T-helper 2 cell treated with Interferon-gamma antibody and Interleukin-4, amounts not matched to agents 5 μg/mL and 100 μg/mL, for 36 hours (primary cell): ENCODE results near the gene CCDC91.
"Not testable (repeated sequence)": the region's sequence is repeated elsewhere in the genome, so short reads cannot be mapped to it uniquely, and the experiment has no call there.

Experiments
- DNase-seq: peaks from one replicate; pipeline ENCODE4 v3.0.0; 2021; ENCODE audit warnings: low spot score
- H3K27ac Mint-ChIP-seq: one replicate; pipeline ENCODE4 v1.8.0; 2021; ENCODE audit warnings: mild to moderate bottlenecking, mixed read lengths
- H3K27me3 Mint-ChIP-seq: one replicate; pipeline ENCODE4 v1.8.0; 2021; ENCODE audit warnings: low read depth, mixed read lengths
- H3K36me3 Mint-ChIP-seq: one replicate; pipeline ENCODE4 v1.8.0; 2021; ENCODE audit warnings: low read depth, mixed read lengths
- H3K4me1 Mint-ChIP-seq: one replicate; pipeline ENCODE4 v1.8.0; 2021; ENCODE audit warnings: low read depth, mixed read lengths
- H3K4me3 Mint-ChIP-seq: one replicate; pipeline ENCODE4 v1.8.0; 2022; ENCODE audit warnings: mild to moderate bottlenecking, moderate library complexity, mixed read lengths
- H3K9me3 Mint-ChIP-seq: one replicate; pipeline ENCODE4 v1.8.0; 2021; ENCODE audit warnings: mixed read lengths

Gene CCDC91

GRCh38 chr12:28306535-28306934 is 116.3 kb downstream of the CCDC91 start:
- Mint-ChIP-seq H3K27ac (no peak overlapping the region), H3K4me1 (no peaks in the 10 kb centered on the region), H3K27me3 (no peaks in the 10 kb centered on the region), H3K9me3 (no peaks in the 10 kb centered on the region), H3K36me3 (peaks cover 6% of the 10 kb centered on the region), H3K4me3 (no peak overlapping the region)
- DNase-seq = no peak

GRCh38 chr12:28308891-28309290 is 118.6 kb downstream of the CCDC91 start:
- Mint-ChIP-seq H3K9me3 (no peaks in the 10 kb centered on the region), H3K4me3 (no peak overlapping the region), H3K27me3 (no peaks in the 10 kb centered on the region), H3K4me1 (no peaks in the 10 kb centered on the region), H3K36me3 (peaks cover 6% of the 10 kb centered on the region), H3K27ac (no peak overlapping the region)
- no peak for DNase-seq

- no peaks in the 10 kb centered on the region for H3K27me3 Mint-ChIP-seq
- H3K36me3 Mint-ChIP-seq = peaks cover 5% of the 10 kb centered on the region
- no peaks in the 10 kb centered on the region for H3K4me1 Mint-ChIP-seq
- H3K9me3 Mint-ChIP-seq = peaks cover 14% of the 10 kb centered on the region
- DNase-seq = no peak
- no peak overlapping the region for H3K4me3 Mint-ChIP-seq
- H3K27ac Mint-ChIP-seq = no peak overlapping the region
Measured at GRCh38 chr12:28313631-28314030, 123.4 kb downstream of the CCDC91 start.

- H3K27me3 Mint-ChIP-seq = no peaks in the 10 kb centered on the region
- no peak for DNase-seq
- H3K9me3 Mint-ChIP-seq = peaks cover 14% of the 10 kb centered on the region
- H3K27ac Mint-ChIP-seq = no peak overlapping the region
- H3K36me3 Mint-ChIP-seq = peaks cover 1% of the 10 kb centered on the region
- no peak overlapping the region for H3K4me3 Mint-ChIP-seq
- H3K4me1 Mint-ChIP-seq = peaks cover 2% of the 10 kb centered on the region
Measured at GRCh38 chr12:28316049-28316448, 125.8 kb downstream of the CCDC91 start.

- DNase-seq = no peak
- Mint-ChIP-seq H3K36me3 (peaks cover 3% of the 10 kb centered on the region), H3K4me3 (no peak overlapping the region), H3K4me1 (peaks cover 2% of the 10 kb centered on the region), H3K27me3 (no peaks in the 10 kb centered on the region), H3K27ac (no peak overlapping the region), H3K9me3 (peaks cover 14% of the 10 kb centered on the region)
Measured at GRCh38 chr12:28318273-28318672, 128.0 kb downstream of the CCDC91 start.

- no peak overlapping the region for H3K4me3 Mint-ChIP-seq
- peaks cover 14% of the 10 kb centered on the region for H3K9me3 Mint-ChIP-seq
- no peak for DNase-seq
Measured at GRCh38 chr12:28320353-28320752, 130.1 kb downstream of the CCDC91 start.

GRCh38 chr12:28327722-28328121 is 137.5 kb downstream of the CCDC91 start:
- Mint-ChIP-seq H3K36me3 (peaks cover 2% of the 10 kb centered on the region), H3K27ac (no peak overlapping the region)
- DNase-seq = no peak

More at GRCh38 chr12:28320353-28320752, 130.1 kb downstream of the CCDC91 start:
- H3K4me1 Mint-ChIP-seq = peaks cover 2% of the 10 kb centered on the region
- H3K36me3 Mint-ChIP-seq = peaks cover 3% of the 10 kb centered on the region
- H3K27ac Mint-ChIP-seq = no peak overlapping the region
- H3K27me3 Mint-ChIP-seq = no peaks in the 10 kb centered on the region

GRCh38 chr12:28328967-28329366 is 138.7 kb downstream of the CCDC91 start:
- DNase-seq = no peak
- peaks cover 2% of the 10 kb centered on the region for H3K36me3 Mint-ChIP-seq
- no peak overlapping the region for H3K27ac Mint-ChIP-seq
- no peaks in the 10 kb centered on the region for H3K9me3 Mint-ChIP-seq
- no peak overlapping the region for H3K4me3 Mint-ChIP-seq
- H3K27me3 Mint-ChIP-seq = no peaks in the 10 kb centered on the region
- no peaks in the 10 kb centered on the region for H3K4me1 Mint-ChIP-seq

More at GRCh38 chr12:28327722-28328121, 137.5 kb downstream of the CCDC91 start:
- Mint-ChIP-seq H3K4me1 (no peaks in the 10 kb centered on the region), H3K27me3 (no peaks in the 10 kb centered on the region), H3K4me3 (no peak overlapping the region), H3K9me3 (no peaks in the 10 kb centered on the region)

GRCh38 chr12:28329727-28330126 is 139.5 kb downstream of the CCDC91 start:
- not testable (repeated sequence) for H3K36me3 Mint-ChIP-seq

GRCh38 chr12:28330232-28330631 is 140.0 kb downstream of the CCDC91 start:
- not testable (repeated sequence) for H3K4me1 Mint-ChIP-seq, H3K36me3 Mint-ChIP-seq

More at GRCh38 chr12:28329727-28330126, 139.5 kb downstream of the CCDC91 start:
- not testable (repeated sequence) for H3K27me3 Mint-ChIP-seq, H3K4me3 Mint-ChIP-seq, H3K4me1 Mint-ChIP-seq, H3K9me3 Mint-ChIP-seq, DNase-seq, H3K27ac Mint-ChIP-seq

GRCh38 chr12:28331130-28331529 is 140.9 kb downstream of the CCDC91 start:
- H3K36me3 Mint-ChIP-seq = peaks cover 2% of the 10 kb centered on the region
- no peak overlapping the region for H3K4me3 Mint-ChIP-seq
- no peaks in the 10 kb centered on the region for H3K9me3 Mint-ChIP-seq
- no peaks in the 10 kb centered on the region for H3K27me3 Mint-ChIP-seq
- no peaks in the 10 kb centered on the region for H3K4me1 Mint-ChIP-seq
- DNase-seq = no peak
- H3K27ac Mint-ChIP-seq = no peak overlapping the region

More at GRCh38 chr12:28330232-28330631, 140.0 kb downstream of the CCDC91 start:
- H3K27me3 Mint-ChIP-seq, H3K27ac Mint-ChIP-seq, H3K4me3 Mint-ChIP-seq, DNase-seq, H3K9me3 Mint-ChIP-seq: not testable (repeated sequence)

GRCh38 chr12:28340261-28341045 is 150.2 kb downstream of the CCDC91 start:
- Mint-ChIP-seq H3K4me3 (no peak overlapping the region), H3K4me1 (no peaks in the 10 kb centered on the region), H3K9me3 (no peaks in the 10 kb centered on the region), H3K27me3 (no peaks in the 10 kb centered on the region), H3K36me3 (no peaks in the 10 kb centered on the region), H3K27ac (no peak overlapping the region)
- DNase-seq = no peak

- H3K4me1 Mint-ChIP-seq = no peaks in the 10 kb centered on the region
- DNase-seq = no peak
- H3K27ac Mint-ChIP-seq = no peak overlapping the region
- no peaks in the 10 kb centered on the region for H3K9me3 Mint-ChIP-seq
- H3K27me3 Mint-ChIP-seq = no peaks in the 10 kb centered on the region
- H3K36me3 Mint-ChIP-seq = no peaks in the 10 kb centered on the region
- H3K4me3 Mint-ChIP-seq = no peak overlapping the region
Measured at GRCh38 chr12:28343713-28344112, 153.5 kb downstream of the CCDC91 start.

- no peaks in the 10 kb centered on the region for H3K9me3 Mint-ChIP-seq
- no peak overlapping the region for H3K4me3 Mint-ChIP-seq
- DNase-seq = no peak
- H3K27ac Mint-ChIP-seq = no peak overlapping the region
- H3K4me1 Mint-ChIP-seq = peaks cover 2% of the 10 kb centered on the region
- no peaks in the 10 kb centered on the region for H3K27me3 Mint-ChIP-seq
- H3K36me3 Mint-ChIP-seq = peaks cover 1% of the 10 kb centered on the region
Measured at GRCh38 chr12:28346567-28346966, 156.3 kb downstream of the CCDC91 start.

GRCh38 chr12:28349196-28349595 is 158.9 kb downstream of the CCDC91 start:
- H3K27me3 Mint-ChIP-seq = no peaks in the 10 kb centered on the region
- DNase-seq = no peak
- H3K4me1 Mint-ChIP-seq = peaks cover 15% of the 10 kb centered on the region
- H3K9me3 Mint-ChIP-seq = peaks cover 11% of the 10 kb centered on the region
- H3K4me3 Mint-ChIP-seq = no peak overlapping the region
- peaks cover 5% of the 10 kb centered on the region for H3K36me3 Mint-ChIP-seq
- H3K27ac Mint-ChIP-seq = no peak overlapping the region
